Breast epithelium (tissue), 4 donors: ENCODE results near the gene CRACDL. TPM values are rescaled to one million over a fixed set of nuclear protein-coding genes. Genes with fewer than 3 reads are reported as not detected.

ENCODE experiments used
- DNase-seq, 2 donors: peaks; one replicate each; pipeline ENCODE4 v3.0.0-alpha.2; 2019; ENCODE audit warnings: low spot score in 2 of 2
- H3K27ac ChIP-seq, 2 donors: fragments of 200-600 bp; sonication (generic) in 1 of 2; one replicate each; pipeline ENCODE4 v1.5.1; 2016 to 2019; ENCODE audit warnings: mild to moderate bottlenecking in 1 of 2
- H3K27me3 ChIP-seq, 2 donors: fragments of 200-600 bp; sonication (generic) in 1 of 2; one replicate each; pipeline versions ENCODE4 v1.5.1 to v1.6.0; 2017 to 2019; ENCODE audit warnings: control low read depth in 1 of 2, mild to moderate bottlenecking in 1 of 2
- H3K36me3 ChIP-seq: fragments of 200-600 bp; one replicate; pipeline ENCODE4 v1.5.1; 2019
- H3K4me1 ChIP-seq, 2 donors: fragments of 200-600 bp; sonication (generic); one replicate each; pipeline ENCODE4 v1.5.1; 2016 to 2019; ENCODE audit warnings: control low read depth in 1 of 2
- H3K4me3 ChIP-seq, 3 donors: fragments of 200-600 bp; sonication (generic); 1 replicate in 2 of 3; 2 replicates in 1 of 3; pipeline ENCODE4 v1.5.1; 2016 to 2019; ENCODE audit warnings: mild to moderate bottlenecking in 3 of 3, moderate library complexity in 2 of 3
- H3K9me3 ChIP-seq, 2 donors: fragments of 200-600 bp; sonication (generic) in 1 of 2; one replicate each; pipeline ENCODE4 v1.5.1; 2016 to 2019; ENCODE audit warnings: control low read depth in 1 of 2
- POLR2A ChIP-seq: fragments of 450-650 bp; IDR thresholded peaks from one replicate; pipeline ENCODE4 v1.6.1; 2016; ENCODE audit warnings: antibody characterized with exemption, mild to moderate bottlenecking, moderate library complexity
- POLR2AphosphoS5 ChIP-seq, 3 donors: sonication (generic); formaldehyde crosslinking; IDR thresholded peaks; one replicate each; pipeline ENCODE4 v1.6.1; 2017; ENCODE audit warnings: antibody characterized with exemption in 3 of 3
- intact Hi-C: fragments of 100-400 bp; cut with DNase I; formaldehyde crosslinking; loops from one replicate; pipeline ENCODE4 v1.15.1; 2023; ENCODE audit warnings: low total_unique reads
- total RNA-seq, 3 donors: library from RNA; depleted of rRNA; stranded (reverse); fragments of >200 nt; gene quantifications; one replicate each; pipeline ENCODE4 v1.1.0, GENCODE V29; 2016
- TF ChIP-seq, protein P1 (sequence below), 3 donors: fragments of 450-650 bp; IDR thresholded peaks; one replicate each; pipeline ENCODE4 v1.5.1; 2016 to 2017; ENCODE audit warnings: antibody characterized with exemption in 3 of 3, mild to moderate bottlenecking in 3 of 3, moderate library complexity in 3 of 3

Gene CRACDL
- total RNA-seq, 3 donors from 2014 or later = 0.96 to 12.1 (median 10.8) TPM

- intact Hi-C loops = no loop called here
- Histone ChIP-seq H3K4me3 (peak overlapping the region; percentile 38 to 72 (median 54)), H3K36me3 (no peaks in the 10 kb centered on the region), H3K27ac (peak overlapping the region; percentile 70 to 83), H3K4me1 (peaks cover 0 to 6% of the 10 kb centered on the region in 2 donors), H3K9me3 (no peaks in the 10 kb centered on the region), H3K27me3 (peaks cover 0 to 4% of the 10 kb centered on the region in 2 donors)
- TF ChIP-seq, protein P1, sequence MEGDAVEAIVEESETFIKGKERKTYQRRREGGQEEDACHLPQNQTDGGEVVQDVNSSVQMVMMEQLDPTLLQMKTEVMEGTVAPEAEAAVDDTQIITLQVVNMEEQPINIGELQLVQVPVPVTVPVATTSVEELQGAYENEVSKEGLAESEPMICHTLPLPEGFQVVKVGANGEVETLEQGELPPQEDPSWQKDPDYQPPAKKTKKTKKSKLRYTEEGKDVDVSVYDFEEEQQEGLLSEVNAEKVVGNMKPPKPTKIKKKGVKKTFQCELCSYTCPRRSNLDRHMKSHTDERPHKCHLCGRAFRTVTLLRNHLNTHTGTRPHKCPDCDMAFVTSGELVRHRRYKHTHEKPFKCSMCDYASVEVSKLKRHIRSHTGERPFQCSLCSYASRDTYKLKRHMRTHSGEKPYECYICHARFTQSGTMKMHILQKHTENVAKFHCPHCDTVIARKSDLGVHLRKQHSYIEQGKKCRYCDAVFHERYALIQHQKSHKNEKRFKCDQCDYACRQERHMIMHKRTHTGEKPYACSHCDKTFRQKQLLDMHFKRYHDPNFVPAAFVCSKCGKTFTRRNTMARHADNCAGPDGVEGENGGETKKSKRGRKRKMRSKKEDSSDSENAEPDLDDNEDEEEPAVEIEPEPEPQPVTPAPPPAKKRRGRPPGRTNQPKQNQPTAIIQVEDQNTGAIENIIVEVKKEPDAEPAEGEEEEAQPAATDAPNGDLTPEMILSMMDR (IDR thresholded peaks at IDR 0.05) = peak; percentile 16 to 20 (median 17)
- TF ChIP-seq POLR2AphosphoS5 (IDR thresholded peaks at IDR 0.05) = no peak
- no peak for DNase-seq
Observed at GRCh38 chr2:98822301-98823164, 113.5 kb downstream of the CRACDL start.

DNA sequence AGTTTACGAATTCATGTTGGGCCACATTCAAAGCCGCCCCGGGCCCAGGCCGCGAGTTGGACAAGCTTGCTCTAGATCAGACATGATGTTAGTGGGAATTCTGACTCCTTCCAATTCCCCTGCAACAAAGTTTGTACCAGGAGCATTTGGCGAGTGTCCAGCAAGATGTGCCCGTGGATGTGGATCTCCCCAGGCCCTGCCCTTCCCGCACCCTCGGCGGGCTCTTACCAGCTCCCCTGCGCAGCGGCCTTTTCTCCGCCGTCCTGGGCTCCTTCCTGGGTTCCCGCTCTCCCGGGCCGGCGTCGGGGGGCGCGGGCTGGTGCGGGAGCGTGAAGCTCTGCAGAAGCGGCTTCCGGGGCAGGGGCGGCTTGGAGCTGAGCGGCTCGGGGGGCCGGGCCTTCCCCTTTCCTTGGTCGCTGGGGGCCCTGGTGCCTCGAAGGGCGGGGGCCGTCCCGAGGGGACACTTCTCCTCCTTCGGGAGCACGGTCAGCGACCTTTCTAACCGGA lies 114.3 kb downstream of the CRACDL start:
- H3K4me1 ChIP-seq = peaks cover 0 to 6% of the 10 kb centered on the region in 2 donors
- H3K4me3 ChIP-seq = peak overlapping the region in 1 of 3 donors; percentile 72
- peak overlapping the region in 1 of 2 donors; percentile 83 for H3K27ac ChIP-seq
- H3K27me3 ChIP-seq = peaks cover 0 to 4% of the 10 kb centered on the region in 2 donors
- no peak for DNase-seq
- H3K9me3 ChIP-seq = no peaks in the 10 kb centered on the region
- no peaks in the 10 kb centered on the region for H3K36me3 ChIP-seq
- intact Hi-C loops = no loop called here
- TF ChIP-seq, protein P1 (IDR thresholded peaks at IDR 0.05) = no peak
- no peak for TF ChIP-seq POLR2A
- no peak for TF ChIP-seq POLR2AphosphoS5 (IDR thresholded peaks at IDR 0.05)

DNA sequence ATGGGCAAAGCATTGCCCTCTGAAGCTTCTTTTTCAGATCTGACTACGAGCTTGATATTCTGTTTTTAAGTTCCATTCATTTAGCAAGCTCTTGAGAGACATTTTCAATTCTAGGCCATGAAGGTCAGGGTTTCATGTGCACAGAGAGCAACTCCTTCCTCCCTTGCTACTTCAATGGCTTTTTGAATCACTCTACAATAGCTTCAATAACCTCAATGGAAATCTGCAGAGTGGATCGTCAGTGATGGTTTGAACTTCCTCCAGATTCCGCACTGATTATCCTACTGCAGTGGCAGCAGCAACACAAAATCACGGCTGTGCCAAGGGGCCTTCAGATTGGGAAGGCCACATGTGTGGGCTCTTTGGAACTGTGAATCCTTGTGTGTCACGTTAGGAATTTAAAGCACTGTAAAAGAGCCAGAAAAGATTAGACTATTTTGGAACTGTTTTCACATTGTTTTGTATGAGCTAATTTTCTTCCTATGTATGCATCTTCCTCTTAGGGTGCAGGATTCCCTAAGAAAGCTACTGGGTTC lies 116.7 kb downstream of the CRACDL start:
- Histone ChIP-seq H3K9me3 (no peaks in the 10 kb centered on the region), H3K27ac (no peak overlapping the region), H3K4me1 (peaks cover 0 to 6% of the 10 kb centered on the region in 2 donors), H3K36me3 (no peaks in the 10 kb centered on the region), H3K4me3 (no peak overlapping the region), H3K27me3 (peaks cover 0 to 4% of the 10 kb centered on the region in 2 donors)
- DNase-seq = no peak
- TF ChIP-seq POLR2A = no peak
- TF ChIP-seq, protein P1 (IDR thresholded peaks at IDR 0.05) = no peak
- TF ChIP-seq POLR2AphosphoS5 (IDR thresholded peaks at IDR 0.05) = no peak
- intact Hi-C loops = no loop called here

- no peak overlapping the region for H3K27ac ChIP-seq
- intact Hi-C loops = no loop called here
- peaks cover 0 to 6% of the 10 kb centered on the region in 2 donors for H3K4me1 ChIP-seq
- TF ChIP-seq, protein P1 (IDR thresholded peaks at IDR 0.05) = no peak
- TF ChIP-seq POLR2AphosphoS5 (IDR thresholded peaks at IDR 0.05) = no peak
- no peak for TF ChIP-seq POLR2A
- peaks cover 0 to 4% of the 10 kb centered on the region in 2 donors for H3K27me3 ChIP-seq
- no peaks in the 10 kb centered on the region for H3K9me3 ChIP-seq
- peak overlapping the region in 1 of 3 donors; percentile 9 for H3K4me3 ChIP-seq
- DNase-seq = no peak
- no peaks in the 10 kb centered on the region for H3K36me3 ChIP-seq
Observed at GRCh38 chr2:98818164-98818563, 117.9 kb downstream of the CRACDL start.

DNA sequence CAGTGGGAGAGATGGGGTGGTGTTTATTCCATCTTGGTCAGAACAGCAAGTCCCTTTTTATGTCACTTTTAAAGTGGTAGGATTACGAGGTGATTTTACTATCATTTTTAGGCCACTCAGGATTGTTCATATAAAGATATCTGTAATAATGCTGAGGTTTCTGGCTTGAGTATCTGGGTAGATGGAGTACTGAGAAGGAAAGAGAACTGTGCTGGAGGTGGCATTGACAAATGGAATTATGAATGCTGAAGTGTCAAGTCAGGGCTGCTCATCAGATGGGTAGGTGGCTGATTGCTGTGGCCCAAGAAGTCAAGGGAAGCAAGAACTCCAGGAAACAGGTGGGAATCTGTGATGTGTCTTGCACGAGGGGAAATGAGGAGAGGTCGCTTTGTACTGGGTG lies 119.7 kb downstream of the CRACDL start:
- H3K4me3 ChIP-seq = no peak overlapping the region
- intact Hi-C loops = no loop called here
- TF ChIP-seq POLR2A (no peak), POLR2AphosphoS5 (IDR thresholded peaks at IDR 0.05) (no peak)
- TF ChIP-seq, protein P1 (IDR thresholded peaks at IDR 0.05) = no peak
- DNase-seq = no peak
- no peaks in the 10 kb centered on the region for H3K9me3 ChIP-seq
- no peak overlapping the region for H3K27ac ChIP-seq
- no peaks in the 10 kb centered on the region for H3K27me3 ChIP-seq
- no peaks in the 10 kb centered on the region for H3K36me3 ChIP-seq
- no peaks in the 10 kb centered on the region for H3K4me1 ChIP-seq
